Muscle of leg (tissue), 11 donors: Measurements from ENCODE around the gene MNX1. TPM values are rescaled to one million over a fixed set of nuclear protein-coding genes. Genes with fewer than 3 reads are reported as not detected.

Experiments
- DNase-seq: peaks from one replicate; pipeline ENCODE4 v3.0.0; 2013
- H3K27ac ChIP-seq: one replicate; pipeline ENCODE4 v1.5.1; 2013; ENCODE audit warnings: mild to moderate bottlenecking, low read length, control low read depth
- H3K27me3 ChIP-seq: one replicate; pipeline ENCODE4 v1.6.1; 2013; ENCODE audit warnings: low read length; ENCODE audit not compliant: control insufficient read depth, insufficient read depth
- H3K36me3 ChIP-seq: one replicate; pipeline ENCODE4 v1.6.1; 2013; ENCODE audit warnings: low read length; ENCODE audit not compliant: control insufficient read depth, insufficient read depth
- H3K4me1 ChIP-seq: one replicate; pipeline ENCODE4 v1.6.1; 2013; ENCODE audit warnings: low read length; ENCODE audit not compliant: control insufficient read depth, insufficient read depth
- H3K4me3 ChIP-seq: one replicate; pipeline ENCODE4 v1.5.1; 2013; ENCODE audit warnings: low read length, control low read depth
- H3K9me3 ChIP-seq: replicated peaks from 2 replicates; pipeline ENCODE4 v1.6.1; 2013; ENCODE audit warnings: low read depth, low read length; ENCODE audit not compliant: control insufficient read depth
- WGBS: methylation state at CpG from one replicate; pipeline ENCODE4 v1.1.5; 2013; ENCODE audit warnings: missing lambda C conversion rate; ENCODE audit not compliant: insufficient coverage; 5-methylcytosine and 5-hydroxymethylcytosine counted together
- polyA plus RNA-seq, 8 donors: library from polyadenylated mRNA; unstranded; fragments of 120-200 nt; gene quantifications; one replicate each; pipeline versions ENCODE4 v1.2.1 to v1.2.3, GENCODE V29; 2013; ENCODE audit warnings: inconsistent platforms in 1 of 8, low replicate concordance in 1 of 8; ENCODE audit not compliant: insufficient read length in 8 of 8, insufficient read depth in 1 of 8
- total RNA-seq: library from RNA; stranded (reverse); fragments of 120-200 nt; gene quantifications from one replicate; pipeline ENCODE4 v1.2.4, GENCODE V29; 2013

The MNX1 gene
- total and polyA plus RNA-seq, 9 donors, result 0.08 to 0.25 (median 0.16) TPM; not detected in 6

DNA sequence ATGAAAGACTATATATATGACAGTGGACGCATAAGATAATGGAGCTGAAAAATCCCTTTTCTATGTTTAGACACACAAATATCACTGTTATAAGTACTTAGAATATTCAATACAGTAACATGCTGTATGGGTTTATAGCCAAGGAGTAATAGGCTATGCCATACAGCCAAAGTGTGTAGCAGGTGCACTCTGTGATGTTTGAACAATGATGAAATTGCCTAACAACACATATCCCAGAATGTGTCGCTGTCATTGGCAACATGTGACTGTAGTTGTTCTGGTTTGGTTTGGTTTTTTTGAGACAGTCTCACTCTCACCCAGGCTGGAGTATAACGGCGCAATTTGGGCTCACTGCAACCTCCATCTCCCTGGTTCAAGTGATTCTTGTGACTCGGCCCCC is 34.8 kb downstream of the MNX1 start:
- peaks cover 10% of the 10 kb centered on the region for H3K9me3 ChIP-seq
- no peak for DNase-seq
- no peak overlapping the region for H3K4me3 ChIP-seq
- no peaks in the 10 kb centered on the region for H3K27me3 ChIP-seq
- no CpG with 5 or more reads among the region's 5 CpGs for WGBS
- H3K27ac ChIP-seq, result no peak overlapping the region
- H3K36me3 ChIP-seq, result peaks cover 10% of the 10 kb centered on the region
- H3K4me1 ChIP-seq, result no peaks in the 10 kb centered on the region

DNA sequence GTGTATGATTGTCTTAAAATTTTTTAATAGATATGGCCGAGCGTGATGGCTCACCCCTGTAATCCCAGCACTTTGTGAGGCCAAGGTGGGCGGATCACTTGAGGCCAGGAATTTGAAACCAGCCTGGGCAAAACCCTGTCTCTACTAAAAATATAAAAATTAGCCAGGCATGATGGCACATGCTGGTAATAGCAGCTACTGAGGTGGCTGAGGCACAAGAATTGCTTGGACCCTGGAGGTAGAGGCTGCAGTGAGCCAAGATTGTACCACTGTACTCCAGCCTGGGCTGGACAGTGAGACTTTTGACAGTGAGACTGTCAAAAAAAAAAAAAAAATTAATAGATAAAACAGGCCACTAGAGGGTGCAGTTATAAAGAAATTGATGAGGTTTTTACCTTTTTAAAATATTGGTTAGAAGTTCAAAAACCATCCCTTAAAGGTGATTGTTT is 40.5 kb downstream of the MNX1 start:
- Histone ChIP-seq H3K9me3 (no peaks in the 10 kb centered on the region), H3K36me3 (peaks cover 42% of the 10 kb centered on the region), H3K27me3 (no peaks in the 10 kb centered on the region), H3K4me3 (no peak overlapping the region), H3K4me1 (no peaks in the 10 kb centered on the region), H3K27ac (no peak overlapping the region)
- WGBS, result 76% methylated on average over 3 of the region's 3 CpGs
- peak; percentile 14 for DNase-seq

DNA sequence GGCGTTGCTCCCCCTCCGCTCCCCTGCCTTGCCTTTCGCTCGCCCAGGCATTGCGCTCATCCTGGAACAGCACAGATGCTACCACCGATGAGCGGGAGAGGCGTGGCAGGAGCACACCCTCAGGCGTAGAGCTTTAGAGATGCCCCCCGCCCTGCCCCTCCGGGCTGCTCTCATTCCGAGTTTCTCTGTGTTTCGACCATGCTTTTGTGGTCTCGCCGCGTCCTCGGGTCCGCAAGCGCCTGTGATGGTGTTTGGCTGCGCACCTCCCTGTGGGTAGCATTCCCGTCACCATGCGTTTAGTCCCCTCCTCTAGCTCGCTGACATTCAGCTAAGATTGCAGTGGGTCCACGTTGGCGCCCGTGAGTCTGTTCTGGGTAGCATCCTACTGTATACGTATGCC is 42.3 kb downstream of the MNX1 start:
- no peak for DNase-seq
- Histone ChIP-seq H3K27ac (no peak overlapping the region), H3K4me1 (no peaks in the 10 kb centered on the region), H3K27me3 (no peaks in the 10 kb centered on the region), H3K9me3 (no peaks in the 10 kb centered on the region), H3K36me3 (peaks cover 56% of the 10 kb centered on the region), H3K4me3 (no peak overlapping the region)
- 94% methylated on average over 20 of the region's 27 CpGs for WGBS

DNA sequence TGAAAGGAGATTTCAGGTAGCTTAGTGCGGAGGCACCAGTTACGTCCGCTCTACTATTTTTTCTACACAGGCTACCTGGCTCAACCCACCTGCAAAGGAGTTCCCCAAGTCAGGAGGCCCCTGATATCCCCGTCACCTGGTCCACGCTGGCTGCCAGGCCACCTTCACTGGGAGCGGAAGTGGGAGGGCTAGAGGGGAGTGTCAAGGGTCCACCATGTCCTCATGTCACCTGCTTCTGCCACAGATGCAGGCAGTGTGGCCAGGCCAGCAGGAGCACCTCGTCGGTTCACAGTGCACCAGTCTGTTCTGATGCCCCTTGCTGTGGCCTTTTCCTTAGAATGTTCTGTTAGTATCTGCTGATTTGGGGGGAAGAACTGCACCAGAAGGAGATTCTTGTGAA is 44.1 kb downstream of the MNX1 start:
- H3K4me1 ChIP-seq, result no peaks in the 10 kb centered on the region
- H3K27ac ChIP-seq, result no peak overlapping the region
- no peak overlapping the region for H3K4me3 ChIP-seq
- 86% methylated on average over 5 of the region's 8 CpGs for whole genome bisulfite sequencing
- H3K36me3 ChIP-seq, result peaks cover 62% of the 10 kb centered on the region
- no peak for DNase-seq
- no peaks in the 10 kb centered on the region for H3K27me3 ChIP-seq
- no peaks in the 10 kb centered on the region for H3K9me3 ChIP-seq

DNA sequence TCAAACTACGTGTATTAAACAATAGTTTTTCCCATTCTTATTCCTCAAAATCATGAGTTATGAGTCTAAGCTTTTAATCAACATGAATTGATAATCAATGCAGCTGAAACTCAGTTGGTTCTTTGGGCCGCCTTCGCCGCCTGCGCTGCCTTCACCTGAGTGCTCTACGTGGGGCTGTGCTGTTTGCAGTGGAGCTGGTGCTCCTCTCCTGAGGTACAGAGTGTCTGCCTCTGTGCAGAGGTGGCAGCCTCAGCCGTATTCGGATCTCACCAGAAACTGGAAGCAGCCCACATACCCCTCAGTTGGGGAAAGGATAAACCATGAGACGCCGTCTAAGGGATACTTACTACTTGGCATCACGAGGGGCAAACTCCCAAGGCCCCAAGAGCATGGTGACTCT is 45.5 kb downstream of the MNX1 start:
- H3K4me3 ChIP-seq, result no peak overlapping the region
- H3K9me3 ChIP-seq, result no peaks in the 10 kb centered on the region
- H3K27ac ChIP-seq, result no peak overlapping the region
- DNase-seq, result no peak
- peaks cover 73% of the 10 kb centered on the region for H3K36me3 ChIP-seq
- no peaks in the 10 kb centered on the region for H3K27me3 ChIP-seq
- no peaks in the 10 kb centered on the region for H3K4me1 ChIP-seq
- WGBS, result 93% methylated on average over 8 of the region's 11 CpGs

DNA sequence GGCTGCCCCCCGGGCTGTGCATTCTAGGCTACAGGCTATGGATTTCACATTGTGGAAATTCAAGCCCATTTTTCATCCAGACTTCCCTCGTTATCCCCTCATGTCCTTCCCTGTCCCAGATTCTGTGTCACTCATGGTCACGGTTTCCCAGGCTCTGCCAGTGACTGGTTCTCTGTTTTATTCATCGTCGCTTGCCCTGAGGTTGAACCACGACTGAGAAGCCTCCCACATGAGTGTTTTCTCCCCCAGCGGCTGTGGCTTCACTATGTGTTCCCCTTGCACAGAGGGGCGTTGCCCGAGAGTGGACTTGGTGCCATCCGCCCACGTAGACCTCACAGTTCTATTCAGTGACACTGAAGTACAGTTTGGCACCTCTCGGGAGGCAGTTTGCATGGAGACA is 47.0 kb downstream of the MNX1 start:
- Histone ChIP-seq H3K27me3 (no peaks in the 10 kb centered on the region), H3K36me3 (peaks cover 76% of the 10 kb centered on the region), H3K4me1 (no peaks in the 10 kb centered on the region), H3K4me3 (no peak overlapping the region), H3K9me3 (no peaks in the 10 kb centered on the region), H3K27ac (no peak overlapping the region)
- DNase-seq, result no peak
- 87% methylated on average over 12 of the region's 12 CpGs for WGBS

DNA sequence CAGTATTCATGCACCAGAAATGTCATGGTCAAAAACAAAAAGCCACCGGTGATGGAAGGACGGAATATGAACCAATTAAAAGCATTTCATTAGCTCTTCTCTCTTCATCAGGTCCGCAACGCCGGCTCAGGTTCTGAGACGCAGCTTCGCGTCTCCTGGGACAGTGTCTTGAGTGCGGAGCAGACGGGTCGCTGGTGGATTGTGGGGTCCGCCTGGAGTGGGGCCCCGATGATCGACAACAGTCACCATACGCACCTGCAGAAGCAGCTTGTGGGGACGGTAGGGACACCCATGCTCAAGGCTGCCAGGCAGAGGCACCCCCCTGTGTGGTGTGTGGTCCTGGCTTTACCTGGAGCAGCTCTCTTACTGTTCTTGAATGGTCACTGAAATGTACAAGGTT is 47.6 kb downstream of the MNX1 start:
- whole genome bisulfite sequencing, result 95% methylated on average over 16 of the region's 16 CpGs
- H3K9me3 ChIP-seq, result no peaks in the 10 kb centered on the region
- peaks cover 80% of the 10 kb centered on the region for H3K36me3 ChIP-seq

DNA sequence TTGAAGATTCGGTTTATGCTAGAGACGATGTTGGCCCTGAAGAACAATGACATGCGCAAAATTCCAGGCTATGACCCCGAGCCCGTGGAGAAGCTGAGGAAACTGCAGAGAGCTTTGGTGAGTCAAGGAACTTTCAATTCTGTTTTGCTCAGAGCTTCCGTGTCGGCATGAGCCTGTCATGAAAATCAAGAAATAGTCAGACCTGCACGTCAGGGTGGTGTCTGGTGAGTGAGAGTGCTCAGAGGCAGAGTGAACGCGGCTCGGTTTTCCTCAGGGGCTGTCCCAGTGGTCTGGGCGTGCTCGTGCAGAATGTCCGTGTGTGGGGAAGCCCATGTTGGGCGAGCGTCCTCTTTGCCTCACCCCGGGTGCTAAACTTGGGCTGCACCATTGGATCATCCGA is 48.3 kb downstream of the MNX1 start:
- H3K9me3 ChIP-seq, result no peaks in the 10 kb centered on the region
- H3K27ac ChIP-seq, result no peak overlapping the region
- no peaks in the 10 kb centered on the region for H3K4me1 ChIP-seq
- DNase-seq, result no peak
- no peak overlapping the region for H3K4me3 ChIP-seq
- H3K27me3 ChIP-seq, result no peaks in the 10 kb centered on the region
- WGBS, result 96% methylated on average over 18 of the region's 18 CpGs
- peaks cover 75% of the 10 kb centered on the region for H3K36me3 ChIP-seq

More for the DNA sequence above, 47.6 kb downstream of the MNX1 start:
- Histone ChIP-seq H3K27ac (no peak overlapping the region), H3K4me1 (no peaks in the 10 kb centered on the region), H3K27me3 (no peaks in the 10 kb centered on the region), H3K4me3 (no peak overlapping the region)
- no peak for DNase-seq

DNA sequence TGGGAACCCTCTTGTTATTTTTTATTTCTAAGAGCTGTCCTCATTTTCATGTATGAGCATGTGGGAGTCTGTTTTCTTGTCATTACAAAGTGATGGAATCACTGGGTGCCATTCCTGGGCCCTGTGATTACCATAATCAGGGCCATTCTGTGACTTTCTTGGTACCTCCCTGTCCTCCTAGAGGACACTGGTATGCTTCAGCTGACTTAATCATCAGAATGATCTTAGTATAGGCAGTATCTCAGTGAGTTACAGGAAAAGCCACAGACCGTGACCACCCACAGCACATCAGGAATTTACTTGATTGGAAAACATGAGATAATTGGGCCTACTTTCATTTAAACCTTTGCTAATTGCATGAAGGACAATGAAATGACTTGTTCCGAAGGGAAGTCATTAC is 53.7 kb downstream of the MNX1 start:
- DNase-seq, result no peak
- H3K27me3 ChIP-seq, result no peaks in the 10 kb centered on the region
- H3K27ac ChIP-seq, result no peak overlapping the region
- peaks cover 76% of the 10 kb centered on the region for H3K36me3 ChIP-seq
- WGBS, result no CpG with 5 or more reads among the region's 2 CpGs
- H3K9me3 ChIP-seq, result no peaks in the 10 kb centered on the region
- H3K4me1 ChIP-seq, result peaks cover 4% of the 10 kb centered on the region
- H3K4me3 ChIP-seq, result no peak overlapping the region

DNA sequence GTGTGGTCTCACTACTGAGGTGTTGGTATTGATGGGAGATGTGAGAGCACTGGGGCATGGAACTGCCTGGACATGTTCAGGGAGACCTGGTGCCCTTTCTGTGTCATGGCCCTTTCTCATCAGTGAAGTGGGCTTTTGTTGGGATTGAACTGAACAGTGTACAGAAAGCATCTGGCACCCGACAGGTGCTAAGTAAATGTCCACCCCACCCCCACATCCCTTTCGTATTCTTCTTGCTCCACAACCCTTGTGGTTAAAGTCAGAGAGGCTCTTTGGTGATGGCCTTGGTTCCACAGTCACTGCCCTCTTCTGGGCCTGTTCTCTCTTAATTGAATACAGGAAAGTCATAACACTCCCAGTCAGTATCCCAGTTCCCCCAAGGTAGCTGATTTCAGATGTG is 55.5 kb downstream of the MNX1 start:
- no peak overlapping the region for H3K4me3 ChIP-seq
- H3K4me1 ChIP-seq, result peaks cover 14% of the 10 kb centered on the region
- peaks cover 63% of the 10 kb centered on the region for H3K36me3 ChIP-seq
- H3K27ac ChIP-seq, result no peak overlapping the region
- WGBS, result no CpG with 5 or more reads among the region's 2 CpGs
- no peaks in the 10 kb centered on the region for H3K27me3 ChIP-seq
- no peaks in the 10 kb centered on the region for H3K9me3 ChIP-seq
- DNase-seq, result no peak
